Osteoblast (primary cell): ENCODE measurements around the gene PDGFD. TPM values are rescaled to one million over a fixed set of nuclear protein-coding genes. Genes with fewer than 3 reads are reported as not detected.

Experiments
- DNase-seq: peaks from one replicate; pipeline ENCODE4 v3.0.0; 2011; ENCODE audit warnings: low spot score, mixed read lengths; ENCODE audit not compliant: insufficient read length; ENCODE audit errors: missing footprints
- H2AFZ ChIP-seq: 2 replicates; pipeline ENCODE4 v1.6.0; 2011; ENCODE audit warnings: mild to moderate bottlenecking, low read length
- H3K27ac ChIP-seq: 2 replicates; pipeline ENCODE4 v1.5.1; 2011; ENCODE audit warnings: mild to moderate bottlenecking, low read depth, low read length, moderate library complexity
- H3K27me3 ChIP-seq: 2 replicates; pipeline ENCODE4 v1.6.0; 2012; ENCODE audit warnings: mild to moderate bottlenecking, control low read depth, inconsistent platforms, low read length, moderate library complexity; ENCODE audit not compliant: insufficient read depth
- H3K36me3 ChIP-seq: 2 replicates; pipeline ENCODE4 v1.5.1; 2011; ENCODE audit warnings: mild to moderate bottlenecking, low read length, control low read depth, moderate library complexity; ENCODE audit not compliant: insufficient read depth
- H3K4me1 ChIP-seq: 2 replicates; pipeline ENCODE4 v1.5.1; 2011; ENCODE audit warnings: mild to moderate bottlenecking, low read length, control low read depth, moderate library complexity; ENCODE audit not compliant: insufficient read depth
- H3K4me2 ChIP-seq: 2 replicates; pipeline ENCODE4 v1.6.0; 2011; ENCODE audit warnings: mild to moderate bottlenecking, low read length; ENCODE audit not compliant: insufficient read depth
- H3K4me3 ChIP-seq: fragments of 200-600 bp; sonication (generic); 3 replicates; pipeline ENCODE4 v1.5.1; 2012; ENCODE audit warnings: mild to moderate bottlenecking, low read length, inconsistent platforms; ENCODE audit not compliant: insufficient read depth
- H3K79me2 ChIP-seq: 2 replicates; pipeline ENCODE4 v1.6.0; 2012; ENCODE audit warnings: mild to moderate bottlenecking, low read length, control low read depth, inconsistent platforms; ENCODE audit not compliant: insufficient read depth
- H3K9me3 ChIP-seq: 2 replicates; pipeline ENCODE4 v1.5.1; 2011; ENCODE audit warnings: low read depth, low read length, control low read depth
- H4K20me1 ChIP-seq: 2 replicates; pipeline ENCODE4 v1.6.0; 2012; ENCODE audit warnings: mild to moderate bottlenecking, low read length, control low read depth; ENCODE audit not compliant: insufficient read depth
- CTCF ChIP-seq: IDR thresholded peaks from 2 replicates; pipeline ENCODE4 v1.5.1; 2011; ENCODE audit warnings: mild to moderate bottlenecking, low read depth, low read length, moderate library complexity; ENCODE audit errors: extremely low read depth
- total RNA-seq: library from RNA; depleted of rRNA; stranded (reverse); fragments of >200 nt; gene quantifications from 2 replicates; pipeline ENCODE4 v1.2.3, GENCODE V29; 2012

PDGFD gene
- total RNA-seq, 1 donor: 4.7 TPM

- Histone ChIP-seq H3K36me3 (no peaks in the 10 kb centered on the region), H4K20me1 (no peaks in the 10 kb centered on the region), H3K27me3 (no peaks in the 10 kb centered on the region), H2AFZ (no peak overlapping the region), H3K4me2 (no peak overlapping the region), H3K4me3 (no peak overlapping the region), H3K79me2 (no peaks in the 10 kb centered on the region), H3K27ac (no peak overlapping the region), H3K4me1 (no peaks in the 10 kb centered on the region), H3K9me3 (no peaks in the 10 kb centered on the region)
- TF ChIP-seq CTCF: no peak
- DNase-seq: no peak
Observed at GRCh38 chr11:104055596-104055995, 108.4 kb downstream of the PDGFD start.

GRCh38 chr11:104054911-104055529, 108.9 kb downstream of the PDGFD start:
- Histone ChIP-seq H3K79me2 (no peaks in the 10 kb centered on the region), H3K4me1 (no peaks in the 10 kb centered on the region), H3K27me3 (no peaks in the 10 kb centered on the region), H3K36me3 (no peaks in the 10 kb centered on the region), H3K4me3 (no peak overlapping the region), H2AFZ (no peak overlapping the region), H3K27ac (no peak overlapping the region), H3K4me2 (no peak overlapping the region), H4K20me1 (no peaks in the 10 kb centered on the region), H3K9me3 (no peaks in the 10 kb centered on the region)
- no peak for DNase-seq
- no peak for TF ChIP-seq CTCF

- H3K4me2 ChIP-seq: no peak overlapping the region
- no peaks in the 10 kb centered on the region for H3K36me3 ChIP-seq
- no peaks in the 10 kb centered on the region for H4K20me1 ChIP-seq
- TF ChIP-seq CTCF: no peak
- no peaks in the 10 kb centered on the region for H3K9me3 ChIP-seq
- no peaks in the 10 kb centered on the region for H3K27me3 ChIP-seq
- H3K27ac ChIP-seq: no peak overlapping the region
- no peaks in the 10 kb centered on the region for H3K79me2 ChIP-seq
- no peaks in the 10 kb centered on the region for H3K4me1 ChIP-seq
- H2AFZ ChIP-seq: no peak overlapping the region
- H3K4me3 ChIP-seq: no peak overlapping the region
- no peak for DNase-seq
Observed at GRCh38 chr11:104053743-104054478, 110.0 kb downstream of the PDGFD start.

- no peak for TF ChIP-seq CTCF
- Histone ChIP-seq H2AFZ (no peak overlapping the region), H3K79me2 (no peaks in the 10 kb centered on the region), H3K27me3 (no peaks in the 10 kb centered on the region), H3K9me3 (no peaks in the 10 kb centered on the region), H3K4me3 (no peak overlapping the region), H3K36me3 (no peaks in the 10 kb centered on the region), H3K27ac (no peak overlapping the region), H3K4me2 (no peak overlapping the region), H3K4me1 (no peaks in the 10 kb centered on the region), H4K20me1 (no peaks in the 10 kb centered on the region)
- DNase-seq: no peak
Observed at GRCh38 chr11:104051778-104052177, 112.2 kb downstream of the PDGFD start.
